ENCODE data around the gene GAREM2. TPM values are rescaled to one million over a fixed set of nuclear protein-coding genes. Genes with fewer than 3 reads are reported as not detected.

The GAREM2 gene
- total RNA-seq, 4 donors from 2014 or later: 0.49 to 2.8 (median 1.9) TPM

- no peak for DNase-seq
- no peak overlapping the region for H3K27ac ChIP-seq
- peaks cover 68 to 71% of the 10 kb centered on the region in 2 donors for H3K36me3 ChIP-seq
- H3K4me1 ChIP-seq: no peaks in the 10 kb centered on the region
- no peaks in the 10 kb centered on the region for H3K9me3 ChIP-seq
- intact Hi-C loops (cut with DNase I): no loop called here
- no peaks in the 10 kb centered on the region for H3K27me3 ChIP-seq
- no peak for TF ChIP-seq POLR2A (IDR thresholded peaks at IDR 0.05)
- no peak for TF ChIP-seq CTCF (IDR thresholded peaks at IDR 0.05)
- whole genome bisulfite sequencing, 2 donors: 85% methylated on average over 9 of the region's 9 CpGs
- no peak overlapping the region for H3K4me3 ChIP-seq (replicated peaks in 1 of 3)
Measured at GRCh38 chr2:26196683-26197418, 24.0 kb downstream of the GAREM2 start.

- Histone ChIP-seq H3K27ac (no peak overlapping the region), H3K27me3 (no peaks in the 10 kb centered on the region), H3K36me3 (peaks cover 63 to 70% of the 10 kb centered on the region in 2 donors), H3K9me3 (no peaks in the 10 kb centered on the region), H3K4me1 (no peaks in the 10 kb centered on the region), H3K4me3 (replicated peaks in 1 of 3) (no peak overlapping the region)
- no peak for DNase-seq
- intact Hi-C loops (cut with DNase I): no loop called here
- TF ChIP-seq CTCF (IDR thresholded peaks at IDR 0.05): no peak
- TF ChIP-seq POLR2A (IDR thresholded peaks at IDR 0.05): no peak
- 96 to 98% methylated on average over 4 of the region's 4 CpGs for WGBS, 2 donors
Measured at GRCh38 chr2:26197516-26197915, 24.6 kb downstream of the GAREM2 start.

GRCh38 chr2:26202981-26203490 lies 30.1 kb downstream of the GAREM2 start:
- Histone ChIP-seq H3K4me3 (replicated peaks in 1 of 3) (no peak overlapping the region), H3K9me3 (no peaks in the 10 kb centered on the region), H3K4me1 (no peaks in the 10 kb centered on the region), H3K27me3 (no peaks in the 10 kb centered on the region), H3K36me3 (peaks cover 43 to 47% of the 10 kb centered on the region in 2 donors), H3K27ac (no peak overlapping the region)
- TF ChIP-seq CTCF (IDR thresholded peaks at IDR 0.05) (no peak), POLR2A (IDR thresholded peaks at IDR 0.05) (no peak)
- intact Hi-C loops (cut with DNase I): no loop called here
- no peak for DNase-seq
- WGBS, 2 donors: 70 to 73% methylated on average over 1 of the region's 1 CpG

GRCh38 chr2:26203906-26204305 lies 31.0 kb downstream of the GAREM2 start:
- no peak for DNase-seq
- Histone ChIP-seq H3K36me3 (peaks cover 47 to 51% of the 10 kb centered on the region in 2 donors), H3K4me3 (replicated peaks in 1 of 3) (no peak overlapping the region), H3K4me1 (no peaks in the 10 kb centered on the region), H3K9me3 (no peaks in the 10 kb centered on the region), H3K27ac (no peak overlapping the region), H3K27me3 (no peaks in the 10 kb centered on the region)
- intact Hi-C loops (cut with DNase I): no loop called here
- 89 to 92% methylated on average over 7 of the region's 7 CpGs for WGBS, 2 donors
- TF ChIP-seq POLR2A (IDR thresholded peaks at IDR 0.05) (no peak), CTCF (IDR thresholded peaks at IDR 0.05) (no peak)

- 88 to 91% methylated on average over 5 of the region's 5 CpGs for WGBS, 2 donors
Measured at GRCh38 chr2:26212011-26212410, 39.1 kb downstream of the GAREM2 start.

More at GRCh38 chr2:26212011-26212410, 39.1 kb downstream of the GAREM2 start:
- Histone ChIP-seq H3K4me1 (no peaks in the 10 kb centered on the region), H3K4me3 (replicated peaks in 1 of 3) (no peak overlapping the region), H3K36me3 (peaks cover 64 to 70% of the 10 kb centered on the region in 2 donors), H3K27ac (no peak overlapping the region), H3K27me3 (no peaks in the 10 kb centered on the region), H3K9me3 (no peaks in the 10 kb centered on the region)
- DNase-seq: no peak
- intact Hi-C loops (cut with DNase I): no loop called here
- no peak for TF ChIP-seq CTCF (IDR thresholded peaks at IDR 0.05)

Measured in thyroid gland (tissue), 4 donors.